ENCODE data around the gene MORC2.
A peak's percentile ranks its signal among the peaks of the same experiment; 100 is the strongest.

The MORC2 gene

GRCh38 chr22:30968015-30968923, at the start of gene MORC2:
Gene MORC2, minus strand, starts transcription at chr22:30968774. Its CDS starts 885 bp downstream, at chr22:30967889.
- DNase-seq: no peak

GRCh38 chr22:31005535-31005934, 37.0 kb upstream of the MORC2 start:
- no peak for DNase-seq

GRCh38 chr22:31001124-31001770, 32.7 kb upstream of the MORC2 start:
- no peak for DNase-seq

- no peak for DNase-seq
These were observed 29.8 kb upstream of the MORC2 start for GRCh38 chr22:30998329-30998728.

- DNase-seq: no peak
These were observed 27.9 kb upstream of the MORC2 start for GRCh38 chr22:30996462-30996861.

DNA sequence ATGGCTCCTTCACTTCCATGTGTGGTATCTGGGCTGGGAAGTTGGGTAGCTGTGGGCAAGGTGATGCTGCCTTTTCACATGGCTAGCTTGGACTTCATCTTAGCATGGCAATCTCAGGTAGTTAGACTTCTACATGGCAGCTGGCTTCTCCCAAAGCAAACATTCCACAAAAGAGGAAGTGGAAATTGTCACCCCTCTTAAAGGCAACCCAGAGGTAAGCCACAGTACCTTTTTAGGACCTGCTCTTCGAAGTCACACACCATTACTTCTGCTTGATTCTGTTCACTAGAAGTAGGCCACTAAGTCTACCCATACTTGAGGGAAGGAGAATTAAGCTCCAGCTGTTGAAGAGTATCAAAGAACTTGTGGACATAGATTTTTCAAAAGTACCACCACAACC, 26.4 kb upstream of the MORC2 start:
- no peak for DNase-seq

DNA sequence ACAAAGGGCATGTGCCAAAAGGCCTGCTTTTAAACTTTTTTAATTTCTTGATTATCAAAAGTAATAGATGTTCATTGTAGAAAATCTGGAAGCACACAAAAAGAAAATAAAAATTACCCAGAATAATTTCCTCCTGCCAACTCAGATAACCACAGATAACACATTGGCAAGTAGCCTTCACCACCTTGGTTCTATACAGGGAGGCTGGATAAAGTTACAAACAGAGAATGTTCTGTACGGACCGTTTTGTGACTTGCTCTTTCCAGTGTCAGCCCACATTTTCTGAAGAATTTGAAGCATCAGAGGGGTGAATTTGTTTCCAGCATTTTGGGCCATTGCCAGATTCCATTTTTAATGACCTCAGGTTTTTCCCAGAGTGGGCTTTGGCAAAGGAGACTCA, 24.0 kb upstream of the MORC2 start:
- no peak for DNase-seq

DNA sequence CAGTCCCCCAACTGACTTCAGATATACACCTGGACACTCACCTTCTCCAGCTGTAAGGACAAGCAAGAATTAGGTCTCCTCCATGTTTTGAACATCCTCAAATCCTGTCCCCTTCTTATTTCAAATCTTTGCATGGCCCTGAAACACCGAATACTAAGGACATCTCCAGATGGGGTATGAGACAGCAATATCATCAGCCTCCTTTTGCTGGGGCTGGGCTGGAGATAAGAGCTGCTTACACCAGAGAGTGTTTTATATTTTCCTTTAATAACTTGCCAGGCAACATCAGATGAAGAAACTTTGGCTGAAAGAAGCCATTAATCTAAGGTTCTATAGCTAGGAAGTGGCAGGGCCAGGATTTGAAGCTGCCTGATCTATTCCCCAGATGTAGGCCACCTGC, 22.1 kb upstream of the MORC2 start:
- no peak for DNase-seq

- no peak for DNase-seq
These were observed 20.9 kb upstream of the MORC2 start for GRCh38 chr22:30989474-30989873.

- DNase-seq: no peak
These were observed 17.1 kb upstream of the MORC2 start for GRCh38 chr22:30985561-30986208.

DNA sequence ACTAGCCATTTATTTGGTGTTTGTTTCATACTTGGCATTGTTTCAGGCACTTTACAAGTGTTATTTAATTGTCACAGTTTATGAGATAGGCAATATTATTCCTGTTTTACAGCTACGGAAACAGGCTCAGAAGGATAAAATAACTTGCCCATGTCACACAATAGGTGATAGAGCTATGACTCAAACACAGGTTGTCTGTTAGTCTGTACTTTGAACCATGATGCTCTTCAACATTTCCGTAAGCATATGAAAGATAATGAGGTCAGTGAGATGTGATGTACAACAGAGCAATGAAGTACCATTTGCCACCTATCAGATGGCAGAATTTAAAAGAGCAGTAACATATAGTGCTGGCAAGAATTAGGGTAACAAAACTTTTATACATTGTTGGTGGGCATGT, 15.7 kb upstream of the MORC2 start:
- DNase-seq: no peak

DNA sequence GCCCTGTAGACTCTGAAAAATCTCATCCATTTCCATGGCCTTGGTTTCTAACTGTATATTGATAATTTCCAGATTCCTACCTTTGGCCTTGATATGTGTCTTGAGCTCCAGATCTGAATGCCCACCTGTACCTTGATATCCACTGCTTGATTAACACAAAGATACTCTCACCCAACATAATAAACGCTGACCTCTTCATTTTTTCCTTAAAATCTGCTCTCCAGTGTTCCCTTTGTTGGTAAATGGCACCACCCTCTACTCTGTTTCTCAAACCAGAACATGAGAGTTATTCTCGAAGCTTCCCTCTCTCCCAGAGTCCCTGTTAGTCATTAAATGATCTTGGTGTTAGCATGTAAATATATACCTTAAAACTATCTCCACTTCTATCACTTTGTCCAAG, 13.9 kb upstream of the MORC2 start:
- no peak for DNase-seq

DNA sequence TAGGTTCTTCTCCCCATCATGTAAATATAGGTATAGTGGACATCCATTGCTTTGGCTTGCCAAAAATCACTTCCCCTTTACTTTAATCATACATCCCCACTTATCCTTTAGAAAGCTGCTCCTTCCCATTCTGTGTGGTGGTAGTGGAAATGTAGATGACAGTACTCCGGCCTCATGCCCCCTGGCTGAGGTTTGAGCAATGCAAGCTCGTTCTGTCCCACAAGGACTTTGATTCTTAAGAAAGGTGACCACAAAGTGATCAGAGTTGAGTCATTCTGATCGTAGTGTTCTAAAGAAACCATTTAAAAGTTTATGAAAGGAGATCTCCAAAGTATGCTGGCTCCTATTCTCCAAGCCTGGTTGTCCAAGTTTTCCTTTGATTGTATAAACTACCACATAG, 11.4 kb upstream of the MORC2 start:
- no peak for DNase-seq

GRCh38 chr22:30978304-30978962, 9.9 kb upstream of the MORC2 start:
- no peak for DNase-seq

DNA sequence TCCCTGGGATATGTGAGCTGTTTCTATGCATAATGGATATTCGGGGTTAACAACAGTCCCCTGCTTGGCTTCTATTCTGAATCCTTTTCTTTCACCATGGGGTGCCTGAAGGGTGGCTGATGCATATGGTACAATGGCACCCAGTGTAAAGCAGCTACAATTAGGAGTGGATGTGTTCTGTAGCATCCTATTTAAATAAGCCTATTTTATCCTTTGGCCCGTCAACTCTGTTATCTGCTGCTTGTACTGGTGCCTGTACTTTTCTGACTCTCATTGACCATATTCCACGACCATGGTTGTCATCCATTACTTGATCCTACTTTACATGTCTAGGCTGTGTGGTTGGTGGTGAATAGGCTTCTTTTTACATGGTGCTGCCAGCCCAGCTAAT, 1.8 kb upstream of the MORC2 start:
- DNase-seq: no peak

GRCh38 chr22:30969532-30970355, 1.2 kb upstream of the MORC2 start:
- no peak for DNase-seq

DNA sequence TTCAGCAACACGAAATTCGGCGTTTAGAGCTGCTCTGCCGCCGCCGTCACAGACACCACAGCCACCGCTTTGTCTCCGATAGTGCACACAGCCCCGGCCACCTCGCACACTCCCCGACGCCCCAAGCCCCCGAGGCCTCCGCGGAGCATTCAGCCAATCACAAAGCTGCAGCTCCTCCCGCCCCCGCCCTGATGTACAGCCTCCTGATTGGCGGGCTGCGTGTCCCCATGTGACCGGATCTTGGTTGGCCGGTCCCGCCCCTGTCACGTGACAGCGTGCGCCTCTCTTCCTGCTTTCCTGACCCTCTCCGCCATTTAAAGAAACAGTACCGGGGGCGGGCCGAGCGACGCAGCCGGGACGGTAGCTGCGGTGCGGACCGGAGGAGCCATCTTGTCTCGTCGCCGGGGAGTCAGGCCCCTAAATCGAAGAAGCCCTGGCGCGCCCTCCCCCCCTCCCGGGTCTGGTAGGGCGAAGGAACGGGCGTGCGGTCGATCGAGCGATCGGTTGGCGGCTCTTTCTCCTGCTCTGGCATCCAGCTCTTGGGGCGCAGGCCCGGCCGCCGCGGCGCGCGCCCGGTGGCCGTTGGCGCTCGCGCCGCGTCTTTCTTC, 454 bp upstream of the MORC2 start, which contains the start of gene TUG1:
TUG1 (plus strand) TSS at position 342 of the 608 bp plus-strand sequence.
- peak; percentile 68 for DNase-seq

- no peak for DNase-seq
These were observed 3.7 kb downstream of the MORC2 start for GRCh38 chr22:30964858-30965257.

GRCh38 chr22:30955153-30955552, 13.4 kb downstream of the MORC2 start:
- DNase-seq: no peak

GRCh38 chr22:30953206-30953605, 15.4 kb downstream of the MORC2 start:
- no peak for DNase-seq

GRCh38 chr22:30949934-30950660, 18.5 kb downstream of the MORC2 start:
- DNase-seq: no peak
